Peyer's patch (tissue), 4 donors: ENCODE measurements around the gene BACH1. TPM values are rescaled to one million over a fixed set of nuclear protein-coding genes. Genes with fewer than 3 reads are reported as not detected.
A peak's percentile ranks its signal among the peaks of the same experiment; 100 is the strongest.

Source experiments
- DNase-seq, 3 donors: peaks; one replicate each; pipeline ENCODE4 v3.0.0-alpha.2; 2017 to 2019
- H3K27ac ChIP-seq, 4 donors: fragments of 200-600 bp; sonication (generic); one replicate each; pipeline ENCODE4 v1.5.1; 2016 to 2019
- H3K27me3 ChIP-seq, 2 donors: fragments of 200-600 bp; sonication (generic); one replicate each; pipeline ENCODE4 v1.5.1; 2019
- H3K36me3 ChIP-seq, 3 donors: fragments of 200-600 bp; sonication (generic); one replicate each; pipeline ENCODE4 v1.5.1; 2016 to 2019
- H3K4me1 ChIP-seq, 4 donors: fragments of 200-600 bp; sonication (generic); one replicate each; pipeline ENCODE4 v1.5.1; 2016 to 2019
- H3K4me3 ChIP-seq, 4 donors: fragments of 200-600 bp; sonication (generic); 1 replicate in 3 of 4; 2 replicates in 1 of 4; pipeline ENCODE4 v1.5.1; 2016 to 2019; ENCODE audit warnings: mild to moderate bottlenecking in 1 of 4
- H3K9me3 ChIP-seq, 4 donors: fragments of 200-600 bp; sonication (generic); one replicate each; pipeline ENCODE4 v1.5.1; 2016 to 2019; ENCODE audit warnings: mild to moderate bottlenecking in 1 of 4
- CTCF ChIP-seq, 6 experiments: fragments of 450-650 bp in 4 of 6; fragments of 200-600 bp in 2 of 6; sonication (generic) in 1 of 6; IDR thresholded peaks; one replicate each; pipeline ENCODE4 v1.5.1; 2017 to 2019; ENCODE audit warnings: antibody characterized with exemption in 6 of 6, mild to moderate bottlenecking in 3 of 6, moderate library complexity in 1 of 6
- POLR2A ChIP-seq, 2 donors: fragments of 450-650 bp; IDR thresholded peaks; one replicate each; pipeline ENCODE4 v1.5.1; 2017; ENCODE audit warnings: antibody characterized with exemption in 2 of 2, mild to moderate bottlenecking in 2 of 2, moderate library complexity in 2 of 2
- total RNA-seq, 4 donors: library from RNA; depleted of rRNA; stranded (reverse); fragments of >200 nt; gene quantifications; one replicate each; pipeline ENCODE4 v1.1.0, GENCODE V29; 2016

BACH1 gene
- total RNA-seq, 4 donors from 2014 or later, result 52.8 to 72.7 (median 68.3) TPM

DNA sequence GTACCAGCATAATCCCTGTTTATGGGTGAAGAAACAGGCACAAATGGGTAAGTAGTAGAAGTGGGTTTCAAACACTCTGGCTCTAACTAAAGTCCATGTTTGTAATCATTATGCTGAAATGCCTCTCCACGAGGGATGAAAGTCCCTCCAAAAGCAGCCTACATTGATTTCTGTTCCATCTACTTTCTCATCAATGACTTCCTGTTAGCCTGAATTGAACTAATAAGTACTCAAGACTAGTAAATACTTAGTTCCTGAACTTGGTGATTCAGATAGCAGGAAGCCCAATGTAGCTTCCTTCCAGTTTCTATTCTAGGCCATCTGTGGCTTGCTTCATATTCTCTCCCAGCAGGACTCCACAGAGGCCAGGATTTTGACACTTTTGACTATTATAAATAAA lies 11.3 kb upstream of the BACH1 start:
- no peaks in the 10 kb centered on the region for H3K9me3 ChIP-seq
- no peaks in the 10 kb centered on the region for H3K36me3 ChIP-seq
- no peak overlapping the region for H3K4me3 ChIP-seq
- TF ChIP-seq CTCF (IDR thresholded peaks at IDR 0.05) (no peak), POLR2A (IDR thresholded peaks at IDR 0.05) (no peak)
- H3K27ac ChIP-seq, result peak overlapping the region in 1 of 4 donors; percentile 15
- no peaks in the 10 kb centered on the region for H3K27me3 ChIP-seq
- DNase-seq, result no peak
- H3K4me1 ChIP-seq, result peaks cover 0 to 8% (median 5%) of the 10 kb centered on the region in 4 donors

- H3K4me1 ChIP-seq, result peaks cover 0 to 8% (median 5%) of the 10 kb centered on the region in 4 donors
- H3K9me3 ChIP-seq, result no peaks in the 10 kb centered on the region
- no peaks in the 10 kb centered on the region for H3K27me3 ChIP-seq
- no peaks in the 10 kb centered on the region for H3K36me3 ChIP-seq
- DNase-seq, result no peak
- H3K4me3 ChIP-seq, result no peak overlapping the region
- H3K27ac ChIP-seq, result no peak overlapping the region
- no peak for TF ChIP-seq POLR2A (IDR thresholded peaks at IDR 0.05)
- no peak for TF ChIP-seq CTCF (IDR thresholded peaks at IDR 0.05)
Observed at GRCh38 chr21:29288239-29288638, 10.5 kb upstream of the BACH1 start.

DNA sequence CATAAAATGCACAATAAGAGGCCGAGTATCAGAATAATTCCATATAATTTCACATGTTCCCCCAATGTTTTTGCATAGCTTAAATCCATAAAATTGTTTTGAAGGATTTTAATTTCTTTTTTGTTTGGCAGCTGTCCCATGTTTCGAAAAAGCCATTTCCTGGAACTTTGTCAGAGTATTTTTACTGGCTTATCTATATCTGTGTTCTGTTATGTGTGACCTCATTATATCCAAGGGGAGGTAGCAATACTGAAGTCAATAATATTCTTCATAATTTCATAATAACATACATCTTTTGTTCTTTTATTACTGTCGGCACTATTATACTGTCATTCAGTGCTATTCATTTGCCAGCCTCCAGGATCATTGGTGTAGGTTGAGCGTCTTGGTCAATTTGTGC lies 9.4 kb upstream of the BACH1 start:
- Histone ChIP-seq H3K36me3 (no peaks in the 10 kb centered on the region), H3K4me1 (peaks cover 0 to 8% (median 5%) of the 10 kb centered on the region in 4 donors)
- TF ChIP-seq POLR2A (IDR thresholded peaks at IDR 0.05), result no peak

GRCh38 chr21:29290240-29290639 lies 8.5 kb upstream of the BACH1 start:
- Histone ChIP-seq H3K4me1 (peaks cover 0 to 8% (median 5%) of the 10 kb centered on the region in 4 donors), H3K27me3 (no peaks in the 10 kb centered on the region), H3K9me3 (no peaks in the 10 kb centered on the region), H3K36me3 (no peaks in the 10 kb centered on the region), H3K27ac (peak overlapping the region in 2 of 4 donors; percentile 6 to 27), H3K4me3 (no peak overlapping the region)
- TF ChIP-seq POLR2A (IDR thresholded peaks at IDR 0.05), result no peak
- no peak for TF ChIP-seq CTCF (IDR thresholded peaks at IDR 0.05)
- no peak for DNase-seq

More for the DNA sequence above, 9.4 kb upstream of the BACH1 start:
- Histone ChIP-seq H3K4me3 (no peak overlapping the region), H3K27ac (no peak overlapping the region), H3K27me3 (no peaks in the 10 kb centered on the region), H3K9me3 (no peaks in the 10 kb centered on the region)
- no peak for DNase-seq

DNA sequence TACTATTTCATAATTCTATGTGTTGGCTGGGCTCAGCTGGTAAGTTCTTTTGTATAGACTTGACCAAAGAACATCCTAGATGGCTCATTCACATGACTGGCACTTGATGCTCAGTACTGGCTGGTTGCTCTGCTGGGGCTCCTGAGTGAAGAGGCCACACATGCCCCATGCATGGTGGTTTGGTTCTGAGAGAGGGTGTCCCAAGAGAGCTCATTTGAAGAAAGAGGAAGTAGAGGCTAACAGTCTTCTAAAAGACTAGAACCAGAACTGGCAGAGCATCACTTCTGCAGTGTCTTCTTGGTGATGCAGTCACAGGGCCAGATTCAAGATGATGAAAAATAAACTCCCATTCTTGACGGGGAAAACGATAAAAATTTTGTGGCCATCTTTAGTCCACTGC lies 5.2 kb upstream of the BACH1 start:
- H3K9me3 ChIP-seq, result no peaks in the 10 kb centered on the region
- no peaks in the 10 kb centered on the region for H3K36me3 ChIP-seq
- no peak overlapping the region for H3K4me3 ChIP-seq
- TF ChIP-seq CTCF (IDR thresholded peaks at IDR 0.05), result no peak
- TF ChIP-seq POLR2A (IDR thresholded peaks at IDR 0.05), result no peak
- no peaks in the 10 kb centered on the region for H3K27me3 ChIP-seq
- DNase-seq, result peak in 2 of 3 donors; percentile 68 to 79
- H3K27ac ChIP-seq, result peak overlapping the region in 1 of 4 donors; percentile 21
- H3K4me1 ChIP-seq, result peaks cover 0 to 5% (median 2%) of the 10 kb centered on the region in 4 donors

- TF ChIP-seq POLR2A (IDR thresholded peaks at IDR 0.05) (no peak), CTCF (IDR thresholded peaks at IDR 0.05) (no peak)
- no peak overlapping the region for H3K4me3 ChIP-seq
- H3K36me3 ChIP-seq, result no peaks in the 10 kb centered on the region
- peak overlapping the region in 1 of 4 donors; percentile 38 for H3K27ac ChIP-seq
- H3K4me1 ChIP-seq, result peaks cover 0 to 5% (median 0%) of the 10 kb centered on the region in 4 donors
- H3K9me3 ChIP-seq, result no peaks in the 10 kb centered on the region
- no peaks in the 10 kb centered on the region for H3K27me3 ChIP-seq
- DNase-seq, result no peak
Observed at GRCh38 chr21:29295066-29295650, 3.6 kb upstream of the BACH1 start.
